K562 (cell line): ENCODE data around the gene DGCR8.

ENCODE experiments used
- GABPB1 ChIP-seq: sonication (generic); formaldehyde crosslinking; IDR thresholded peaks from 2 replicates; pipeline ENCODE4 v1.8.0; 2022; ENCODE audit warnings: mild to moderate bottlenecking, missing genetic modification reagents
- SP2 ChIP-seq: IDR thresholded peaks from 2 replicates; pipeline ENCODE4 v1.6.1; 2011; ENCODE audit warnings: mild to moderate bottlenecking, low read depth, low read length, moderate library complexity; ENCODE audit not compliant: poor library complexity, severe bottlenecking; ENCODE audit errors: extremely low read depth
- ZNF3 ChIP-seq: fragments of 250-450 bp; sonication (Bioruptor Pico); IDR thresholded peaks from 2 replicates; pipeline ENCODE4 v1.5.0; 2021; ENCODE audit warnings: mild to moderate bottlenecking, moderate library complexity
- TF ChIP-seq, protein P1 (sequence below): fragments of 450-650 bp; formaldehyde crosslinking; IDR thresholded peaks from 2 replicates; pipeline ENCODE4 v1.4.0; 2020; ENCODE audit warnings: mild to moderate bottlenecking, moderate library complexity
- TF ChIP-seq, protein P2 (sequence below), 3 experiments: IDR thresholded peaks in 2 of 3; conservative IDR thresholded peaks in 1 of 3; 2 replicates each; pipeline ENCODE4 v1.5.1; 2011 to 2012; ENCODE audit warnings: low read length in 3 of 3, mild to moderate bottlenecking in 3 of 3, control low read depth in 2 of 3, improper control_type of control experiment in 1 of 3, inconsistent platforms in 1 of 3, low read depth in 1 of 3, mixed read lengths in 1 of 3, moderate library complexity in 1 of 3; ENCODE audit not compliant: insufficient read depth in 2 of 3
- TF ChIP-seq, protein P3 (sequence below): fragments of 450-650 bp; IDR thresholded peaks from 2 replicates; pipeline ENCODE4 v1.6.1; 2016; ENCODE audit warnings: antibody characterized with exemption

DNA sequence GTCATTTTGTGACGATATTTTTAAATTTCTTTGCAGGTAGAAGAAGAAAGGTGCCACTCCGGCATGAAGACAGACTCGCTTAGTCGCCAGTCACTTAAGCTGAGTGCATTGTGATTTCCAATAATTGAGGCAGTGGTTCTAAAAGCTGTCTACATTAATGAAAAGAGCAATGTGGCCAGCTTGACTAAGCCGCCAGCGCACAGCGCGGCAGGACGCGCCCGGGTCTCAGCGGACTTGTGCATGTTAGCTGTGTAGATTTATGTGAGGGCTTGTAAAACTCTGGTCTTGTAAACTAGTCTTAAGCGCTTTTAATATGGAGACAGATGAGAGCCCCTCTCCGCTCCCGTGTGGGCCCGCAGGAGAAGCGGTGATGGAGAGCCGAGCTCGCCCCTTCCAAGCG is 5.6 kb downstream of the DGCR8 start:
- TF ChIP-seq SP2 (peak; percentile 6), GABPB1 (no peak), ZNF3 (CRISPR knock-in tag) (no peak)
- TF ChIP-seq, protein P1, sequence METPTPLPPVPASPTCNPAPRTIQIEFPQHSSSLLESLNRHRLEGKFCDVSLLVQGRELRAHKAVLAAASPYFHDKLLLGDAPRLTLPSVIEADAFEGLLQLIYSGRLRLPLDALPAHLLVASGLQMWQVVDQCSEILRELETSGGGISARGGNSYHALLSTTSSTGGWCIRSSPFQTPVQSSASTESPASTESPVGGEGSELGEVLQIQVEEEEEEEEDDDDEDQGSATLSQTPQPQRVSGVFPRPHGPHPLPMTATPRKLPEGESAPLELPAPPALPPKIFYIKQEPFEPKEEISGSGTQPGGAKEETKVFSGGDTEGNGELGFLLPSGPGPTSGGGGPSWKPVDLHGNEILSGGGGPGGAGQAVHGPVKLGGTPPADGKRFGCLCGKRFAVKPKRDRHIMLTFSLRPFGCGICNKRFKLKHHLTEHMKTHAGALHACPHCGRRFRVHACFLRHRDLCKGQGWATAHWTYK (CRISPR knock-in tag) = no peak
- TF ChIP-seq, protein P2, sequence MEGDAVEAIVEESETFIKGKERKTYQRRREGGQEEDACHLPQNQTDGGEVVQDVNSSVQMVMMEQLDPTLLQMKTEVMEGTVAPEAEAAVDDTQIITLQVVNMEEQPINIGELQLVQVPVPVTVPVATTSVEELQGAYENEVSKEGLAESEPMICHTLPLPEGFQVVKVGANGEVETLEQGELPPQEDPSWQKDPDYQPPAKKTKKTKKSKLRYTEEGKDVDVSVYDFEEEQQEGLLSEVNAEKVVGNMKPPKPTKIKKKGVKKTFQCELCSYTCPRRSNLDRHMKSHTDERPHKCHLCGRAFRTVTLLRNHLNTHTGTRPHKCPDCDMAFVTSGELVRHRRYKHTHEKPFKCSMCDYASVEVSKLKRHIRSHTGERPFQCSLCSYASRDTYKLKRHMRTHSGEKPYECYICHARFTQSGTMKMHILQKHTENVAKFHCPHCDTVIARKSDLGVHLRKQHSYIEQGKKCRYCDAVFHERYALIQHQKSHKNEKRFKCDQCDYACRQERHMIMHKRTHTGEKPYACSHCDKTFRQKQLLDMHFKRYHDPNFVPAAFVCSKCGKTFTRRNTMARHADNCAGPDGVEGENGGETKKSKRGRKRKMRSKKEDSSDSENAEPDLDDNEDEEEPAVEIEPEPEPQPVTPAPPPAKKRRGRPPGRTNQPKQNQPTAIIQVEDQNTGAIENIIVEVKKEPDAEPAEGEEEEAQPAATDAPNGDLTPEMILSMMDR (IDR thresholded peaks at IDR 0.05 in 2 of 3, conservative IDR thresholded peaks at IDR 0.05 in 1 of 3; ENCODE audit: insufficient read depth in 2 of 3, low read depth in 1 of 3, low read length in 3 of 3) = no peak
- TF ChIP-seq, protein P3, sequence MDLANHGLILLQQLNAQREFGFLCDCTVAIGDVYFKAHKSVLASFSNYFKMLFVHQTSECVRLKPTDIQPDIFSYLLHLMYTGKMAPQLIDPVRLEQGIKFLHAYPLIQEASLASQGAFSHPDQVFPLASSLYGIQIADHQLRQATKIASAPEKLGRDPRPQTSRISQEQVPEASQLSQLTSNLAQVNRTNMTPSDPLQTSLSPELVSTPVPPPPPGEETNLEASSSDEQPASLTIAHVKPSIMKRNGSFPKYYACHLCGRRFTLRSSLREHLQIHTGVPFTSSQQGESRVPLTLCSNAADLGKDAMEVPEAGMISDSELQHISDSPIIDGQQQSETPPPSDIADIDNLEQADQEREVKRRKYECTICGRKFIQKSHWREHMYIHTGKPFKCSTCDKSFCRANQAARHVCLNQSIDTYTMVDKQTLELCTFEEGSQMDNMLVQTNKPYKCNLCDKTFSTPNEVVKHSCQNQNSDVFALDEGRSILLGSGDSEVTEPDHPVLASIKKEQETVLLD = no peak
